Measurements from ENCODE around the gene DNER. TPM values are rescaled to one million over a fixed set of nuclear protein-coding genes. Genes with fewer than 3 reads are reported as not detected.
A peak's percentile ranks its signal among the peaks of the same experiment; 100 is the strongest.
"Not testable (repeated sequence)": the region's sequence is repeated elsewhere in the genome, so short reads cannot be mapped to it uniquely, and the experiment has no call there.

The DNER gene
- polyA plus RNA-seq, 1 donor (not counting 4 experiments of a cell fraction or from before 2014, with no cell fraction given), result 8.5 TPM

DNA sequence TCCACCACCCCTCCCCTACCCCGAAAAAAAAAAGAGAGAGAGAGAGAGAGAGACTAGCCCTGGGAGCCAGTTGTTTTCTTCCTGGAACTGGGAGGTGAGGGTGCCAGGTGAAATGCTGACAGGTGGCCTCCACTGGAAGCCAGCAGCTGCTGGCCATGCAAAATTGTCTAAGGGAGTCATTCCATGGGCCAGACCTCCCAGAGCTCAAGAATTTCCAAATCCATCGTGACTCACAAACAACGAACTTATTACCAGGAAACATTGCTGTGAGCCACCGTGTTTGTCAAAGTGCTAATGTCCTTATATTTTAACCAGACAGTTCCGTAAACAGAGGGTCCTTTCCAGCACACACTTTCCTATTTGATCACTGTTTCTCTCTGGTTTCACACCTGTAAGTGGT lies 374.7 kb downstream of the DNER start:
- Histone ChIP-seq H3K4me3 (ENCODE audit: control insufficient read depth in 2 of 3, extremely low read depth in 1 of 3, insufficient read depth in 2 of 3, low read depth in 1 of 3, low read length in 3 of 3) (no peak overlapping the region), H3K9me1 (ENCODE audit: control insufficient read depth, extremely low read depth, insufficient read depth, low read length) (no peaks in the 10 kb centered on the region), H3K27me3 (ENCODE audit: control insufficient read depth, extremely low read depth, insufficient read depth, low read length) (no peaks in the 10 kb centered on the region), H3K27ac (ENCODE audit: control insufficient read depth, insufficient read depth, low read length) (no peak overlapping the region), H3K36me3 (ENCODE audit: control insufficient read depth in 2 of 2, extremely low read depth in 1 of 2, insufficient read depth in 2 of 2, low read length in 2 of 2) (no peaks in the 10 kb centered on the region), H2AFZ (ENCODE audit: control insufficient read depth, low read length) (no peak overlapping the region), H4K20me1 (ENCODE audit: control insufficient read depth, extremely low read depth, insufficient read depth, low read length) (no peaks in the 10 kb centered on the region), H3K4me2 (ENCODE audit: control insufficient read depth, extremely low read depth, insufficient read depth, low read depth, low read length) (no peak overlapping the region), H3K79me2 (ENCODE audit: control insufficient read depth, insufficient read depth, low read length) (no peaks in the 10 kb centered on the region), H3K4me1 (ENCODE audit: control insufficient read depth, extremely low read depth, insufficient read depth, low read length) (peaks cover 21% of the 10 kb centered on the region), H3K9ac (ENCODE audit: control insufficient read depth, extremely low read depth, insufficient read depth, low read length) (no peak overlapping the region), H3K9me3 (ENCODE audit: control insufficient read depth, low read depth, low read length) (no peaks in the 10 kb centered on the region)
- DNase-seq (ENCODE audit: low read depth, low spot score) (no peak), FAIRE-seq (no peak)
- dilution Hi-C loops (cut with MboI; ENCODE audit: extremely low pct_ligation_motif_present, low sequenced_read_pairs), result no loop called here
- TF ChIP-seq, protein P1, sequence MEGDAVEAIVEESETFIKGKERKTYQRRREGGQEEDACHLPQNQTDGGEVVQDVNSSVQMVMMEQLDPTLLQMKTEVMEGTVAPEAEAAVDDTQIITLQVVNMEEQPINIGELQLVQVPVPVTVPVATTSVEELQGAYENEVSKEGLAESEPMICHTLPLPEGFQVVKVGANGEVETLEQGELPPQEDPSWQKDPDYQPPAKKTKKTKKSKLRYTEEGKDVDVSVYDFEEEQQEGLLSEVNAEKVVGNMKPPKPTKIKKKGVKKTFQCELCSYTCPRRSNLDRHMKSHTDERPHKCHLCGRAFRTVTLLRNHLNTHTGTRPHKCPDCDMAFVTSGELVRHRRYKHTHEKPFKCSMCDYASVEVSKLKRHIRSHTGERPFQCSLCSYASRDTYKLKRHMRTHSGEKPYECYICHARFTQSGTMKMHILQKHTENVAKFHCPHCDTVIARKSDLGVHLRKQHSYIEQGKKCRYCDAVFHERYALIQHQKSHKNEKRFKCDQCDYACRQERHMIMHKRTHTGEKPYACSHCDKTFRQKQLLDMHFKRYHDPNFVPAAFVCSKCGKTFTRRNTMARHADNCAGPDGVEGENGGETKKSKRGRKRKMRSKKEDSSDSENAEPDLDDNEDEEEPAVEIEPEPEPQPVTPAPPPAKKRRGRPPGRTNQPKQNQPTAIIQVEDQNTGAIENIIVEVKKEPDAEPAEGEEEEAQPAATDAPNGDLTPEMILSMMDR (optimal IDR thresholded peaks at IDR 0.05 in 1 of 3, IDR thresholded peaks at IDR 0.05 in 1 of 3, conservative IDR thresholded peaks at IDR 0.05 in 1 of 3; ENCODE audit: extremely low read depth in 1 of 3, insufficient read depth in 2 of 3, low read length in 3 of 3), result no peak
- TF ChIP-seq EZH2 (IDR thresholded peaks at IDR 0.05; ENCODE audit: low read length), result no peak

DNA sequence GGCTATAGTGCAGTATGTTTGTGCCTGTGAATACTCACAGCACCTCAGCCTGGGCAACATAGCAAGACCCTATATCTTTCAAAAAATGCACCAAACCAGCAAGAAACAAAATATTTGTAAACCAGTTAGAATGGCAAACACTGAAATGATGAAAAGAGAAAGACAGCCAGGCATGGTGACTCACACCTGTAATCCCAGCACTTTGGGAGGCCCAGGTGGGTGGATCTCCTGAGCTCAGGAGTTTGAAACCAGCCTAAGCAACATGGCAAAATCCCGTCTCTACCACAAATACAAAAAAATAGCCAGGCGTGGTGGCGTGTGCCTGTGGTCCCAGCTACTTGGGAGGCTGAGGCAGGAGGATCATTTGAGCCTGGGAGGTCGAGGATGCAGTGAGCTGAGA lies 375.2 kb downstream of the DNER start:
- H3K9me3 ChIP-seq (ENCODE audit: control insufficient read depth, low read depth, low read length); FAIRE-seq; H4K20me1 ChIP-seq (ENCODE audit: control insufficient read depth, extremely low read depth, insufficient read depth, low read length); H3K36me3 ChIP-seq (ENCODE audit: control insufficient read depth in 2 of 2, extremely low read depth in 1 of 2, insufficient read depth in 2 of 2, low read length in 2 of 2); H3K4me2 ChIP-seq (ENCODE audit: control insufficient read depth, extremely low read depth, insufficient read depth, low read depth, low read length); H2AFZ ChIP-seq (ENCODE audit: control insufficient read depth, low read length); H3K9ac ChIP-seq (ENCODE audit: control insufficient read depth, extremely low read depth, insufficient read depth, low read length); H3K27me3 ChIP-seq (ENCODE audit: control insufficient read depth, extremely low read depth, insufficient read depth, low read length); dilution Hi-C loops (cut with MboI; ENCODE audit: extremely low pct_ligation_motif_present, low sequenced_read_pairs); H3K4me3 ChIP-seq (ENCODE audit: control insufficient read depth in 2 of 3, extremely low read depth in 1 of 3, insufficient read depth in 2 of 3, low read depth in 1 of 3, low read length in 3 of 3); H3K27ac ChIP-seq (ENCODE audit: control insufficient read depth, insufficient read depth, low read length); DNase-seq (ENCODE audit: low read depth, low spot score); H3K9me1 ChIP-seq (ENCODE audit: control insufficient read depth, extremely low read depth, insufficient read depth, low read length); H3K79me2 ChIP-seq (ENCODE audit: control insufficient read depth, insufficient read depth, low read length): not testable (repeated sequence)
- H3K4me1 ChIP-seq (ENCODE audit: control insufficient read depth, extremely low read depth, insufficient read depth, low read length), result peaks cover 16% of the 10 kb centered on the region

DNA sequence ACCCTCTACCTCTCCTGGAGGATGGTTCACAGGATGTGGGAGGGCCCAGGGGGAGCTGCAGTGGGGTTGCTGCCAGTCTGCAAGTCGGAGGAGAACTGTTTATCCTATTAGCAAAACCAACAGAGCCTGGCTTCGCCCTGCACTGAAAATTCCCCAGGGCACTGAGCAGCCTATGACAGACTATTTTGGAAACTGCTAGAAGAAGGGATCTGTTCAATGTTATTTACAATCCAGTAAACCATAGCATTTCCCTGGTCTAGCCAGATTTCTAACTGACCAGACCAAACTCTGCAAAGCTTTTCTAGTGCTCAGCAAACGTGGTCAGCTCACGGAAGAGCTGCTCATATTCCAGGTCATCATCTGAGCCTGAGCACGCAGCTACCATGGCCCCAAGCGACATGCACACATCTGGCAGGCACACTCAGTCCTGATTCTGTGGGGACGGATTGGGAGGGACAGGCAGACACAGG lies 378.4 kb downstream of the DNER start:
- Histone ChIP-seq H3K4me1 (ENCODE audit: control insufficient read depth, extremely low read depth, insufficient read depth, low read length) (peaks cover 6% of the 10 kb centered on the region), H3K9me1 (ENCODE audit: control insufficient read depth, extremely low read depth, insufficient read depth, low read length) (no peaks in the 10 kb centered on the region), H2AFZ (ENCODE audit: control insufficient read depth, low read length) (peak overlapping the region; percentile 30), H3K79me2 (ENCODE audit: control insufficient read depth, insufficient read depth, low read length) (no peaks in the 10 kb centered on the region), H3K4me3 (ENCODE audit: control insufficient read depth in 2 of 3, extremely low read depth in 1 of 3, insufficient read depth in 2 of 3, low read depth in 1 of 3, low read length in 3 of 3) (no peak overlapping the region), H3K9me3 (ENCODE audit: control insufficient read depth, low read depth, low read length) (no peaks in the 10 kb centered on the region), H3K4me2 (ENCODE audit: control insufficient read depth, extremely low read depth, insufficient read depth, low read depth, low read length) (no peak overlapping the region), H3K36me3 (ENCODE audit: control insufficient read depth in 2 of 2, extremely low read depth in 1 of 2, insufficient read depth in 2 of 2, low read length in 2 of 2) (no peaks in the 10 kb centered on the region), H3K27ac (ENCODE audit: control insufficient read depth, insufficient read depth, low read length) (no peak overlapping the region), H3K27me3 (ENCODE audit: control insufficient read depth, extremely low read depth, insufficient read depth, low read length) (no peaks in the 10 kb centered on the region), H4K20me1 (ENCODE audit: control insufficient read depth, extremely low read depth, insufficient read depth, low read length) (no peaks in the 10 kb centered on the region), H3K9ac (ENCODE audit: control insufficient read depth, extremely low read depth, insufficient read depth, low read length) (no peak overlapping the region)
- no peak for TF ChIP-seq EZH2 (IDR thresholded peaks at IDR 0.05; ENCODE audit: low read length)
- TF ChIP-seq, protein P1 (optimal IDR thresholded peaks at IDR 0.05 in 1 of 3, IDR thresholded peaks at IDR 0.05 in 1 of 3, conservative IDR thresholded peaks at IDR 0.05 in 1 of 3; ENCODE audit: extremely low read depth in 1 of 3, insufficient read depth in 2 of 3, low read length in 3 of 3), result no peak
- dilution Hi-C loops (cut with MboI; ENCODE audit: extremely low pct_ligation_motif_present, low sequenced_read_pairs), result no loop called here
- DNase-seq (ENCODE audit: low read depth, low spot score) (no peak), FAIRE-seq (no peak)

All from keratinocyte (primary cell).